B cell (primary cell): ENCODE data around the gene CLSTN2. TPM values are rescaled to one million over a fixed set of nuclear protein-coding genes. Genes with fewer than 3 reads are reported as not detected.

Experiments
- ATAC-seq: fragments of 200-7000 bp; cut with Tn5 transposase; one replicate; pipeline ENCODE4 v1.10.0; 2021; ENCODE audit warnings: low read depth, mild to moderate bottlenecking, moderate number of reproducible peaks, moderate library complexity
- CTCF ChIA-PET: fragments of 350-600 bp; sonication (Branson Sonifier 250); formaldehyde crosslinking; loops from one replicate; lab custom pipeline; 2021; ENCODE audit warnings: antibody characterized with exemption, inconsistent platforms; lab: Charles Lee
- POLR2A ChIA-PET: fragments of 350-600 bp; sonication (Branson Sonifier 250); formaldehyde crosslinking; loops from one replicate; lab custom pipeline; 2021; ENCODE audit warnings: antibody characterized with exemption; lab: Charles Lee
- DNase-seq: peaks from one replicate; pipeline ENCODE4 v3.0.0; 2013
- H2AFZ ChIP-seq: 2 replicates; pipeline ENCODE4 v1.6.1; 2012; ENCODE audit warnings: mild to moderate bottlenecking, low read depth, low read length; ENCODE audit not compliant: insufficient read depth, poor library complexity, severe bottlenecking
- H3K27ac ChIP-seq, 2 donors: 1 replicate in 1 of 2; 2 replicates in 1 of 2; pipeline ENCODE4 v1.5.1; 2012 to 2013; ENCODE audit warnings: low read length in 2 of 2, mild to moderate bottlenecking in 2 of 2, moderate library complexity in 1 of 2
- H3K27me3 ChIP-seq, 4 experiments: fragments of 200-600 bp in 1 of 4; sonication (generic) in 1 of 4; replicated peaks in 1 of 4; 1 replicate in 2 of 4; 2 replicates in 2 of 4; pipeline versions ENCODE4 v1.6.1 to v1.7.0; 2013 to 2016; ENCODE audit warnings: low read length in 3 of 4, mild to moderate bottlenecking in 2 of 4, mixed read lengths in 1 of 4, moderate library complexity in 1 of 4; ENCODE audit not compliant: insufficient read depth in 4 of 4, control insufficient read depth in 3 of 4; ENCODE audit errors: control extremely low read depth in 1 of 4
- H3K36me3 ChIP-seq, 2 experiments: replicated peaks in 1 of 2; 1 replicate in 1 of 2; 2 replicates in 1 of 2; pipeline versions ENCODE4 v1.6.1 to v1.7.1; 2013; ENCODE audit warnings: low read length in 1 of 2; ENCODE audit not compliant: insufficient read depth in 2 of 2, control insufficient read depth in 1 of 2; ENCODE audit errors: control extremely low read depth in 1 of 2, extremely low read depth in 1 of 2
- H3K4me1 ChIP-seq, 2 donors: fragments of 200-600 bp in 1 of 2; sonication (generic) in 1 of 2; 1 replicate in 1 of 2; 2 replicates in 1 of 2; pipeline versions ENCODE4 v1.5.1 to v1.6.1; 2013 to 2017; ENCODE audit warnings: low read length in 2 of 2; ENCODE audit not compliant: control insufficient read depth in 2 of 2, insufficient read depth in 2 of 2
- H3K4me2 ChIP-seq: replicated peaks from 2 replicates; pipeline ENCODE3; 2012; ENCODE audit warnings: mild to moderate bottlenecking, low read depth, low read length; ENCODE audit not compliant: poor library complexity, severe bottlenecking
- H3K4me3 ChIP-seq, 5 experiments: fragments of 200-600 bp in 1 of 5; sonication (generic) in 1 of 5; 1 replicate in 3 of 5; 2 replicates in 2 of 5; pipeline versions ENCODE4 v1.5.1 to v1.7.0; 2011 to 2016; ENCODE audit warnings: low read length in 4 of 5, mild to moderate bottlenecking in 4 of 5, low read depth in 2 of 5, control low read depth in 1 of 5, moderate library complexity in 1 of 5; ENCODE audit not compliant: insufficient read depth in 1 of 5; ENCODE audit errors: control extremely low read depth in 1 of 5, extremely low read depth in 1 of 5
- H3K79me2 ChIP-seq: fragments of 200-600 bp; sonication (generic); one replicate; pipeline ENCODE4 v1.6.0; 2016; ENCODE audit warnings: low read length; ENCODE audit not compliant: control insufficient read depth, insufficient read depth
- H3K9ac ChIP-seq: fragments of 200-600 bp; sonication (generic); 2 replicates; pipeline ENCODE4 v1.6.1; 2017; ENCODE audit warnings: mild to moderate bottlenecking, low read length, moderate library complexity
- H3K9me3 ChIP-seq, 3 donors: one replicate each; pipeline versions ENCODE4 v1.6.1 to v1.7.1; 2013; ENCODE audit warnings: low read length in 2 of 3; ENCODE audit not compliant: control insufficient read depth in 2 of 3, insufficient read depth in 1 of 3; ENCODE audit errors: control extremely low read depth in 1 of 3
- H4K20me1 ChIP-seq: 2 replicates; pipeline ENCODE4 v1.6.0; 2012; ENCODE audit warnings: mild to moderate bottlenecking, low read length; ENCODE audit not compliant: insufficient read depth, control insufficient read depth, poor library complexity, severe bottlenecking
- H3K27ac Mint-ChIP-seq: one replicate; pipeline ENCODE4 v1.8.0; 2021; ENCODE audit warnings: mixed read lengths
- H3K27me3 Mint-ChIP-seq: one replicate; pipeline ENCODE4 v1.8.0; 2021; ENCODE audit warnings: mixed read lengths
- H3K4me1 Mint-ChIP-seq: one replicate; pipeline ENCODE4 v1.8.0; 2021; ENCODE audit warnings: mixed read lengths
- H3K4me3 Mint-ChIP-seq: one replicate; pipeline ENCODE4 v1.8.0; 2021; ENCODE audit warnings: mixed read lengths
- H3K9me3 Mint-ChIP-seq: one replicate; pipeline ENCODE4 v1.8.0; 2022; ENCODE audit warnings: mixed read lengths; ENCODE audit not compliant: insufficient read depth
- EZH2 ChIP-seq: IDR thresholded peaks from 2 replicates; pipeline ENCODE4 v1.6.1; 2012; ENCODE audit warnings: borderline replicate concordance, low read depth, mild to moderate bottlenecking, moderate library complexity, low read length; ENCODE audit not compliant: insufficient read depth, poor library complexity, severe bottlenecking
- WGBS: methylation state at CpG from one replicate; pipeline ENCODE4 v1.1.5; 2013; ENCODE audit warnings: missing lambda C conversion rate; ENCODE audit not compliant: insufficient coverage; 5-methylcytosine and 5-hydroxymethylcytosine counted together
- intact Hi-C: fragments of 100-400 bp; cut with micrococcal nuclease; formaldehyde crosslinking; loops from one replicate; pipeline ENCODE4 v1.10.0; 2022
- polyA plus RNA-seq: library from polyadenylated mRNA; depleted of rRNA; stranded (reverse); fragments of >200 nt; gene quantifications from 2 replicates; pipeline ENCODE4 v1.2.3, GENCODE V29; 2012
- total RNA-seq, 2 donors: library from RNA; stranded (reverse); fragments of 120-200 nt in 1 of 2; gene quantifications; 1 replicate in 1 of 2; 2 replicates in 1 of 2; pipeline versions ENCODE4 v1.2.3 to v1.2.4, GENCODE V29; 2013 to 2022
- TF ChIP-seq, protein P1 (sequence below): fragments of 200-600 bp; IDR thresholded peaks from one replicate; pipeline ENCODE4 v1.8.0; 2022; ENCODE audit warnings: antibody characterized with exemption, mild to moderate bottlenecking

The CLSTN2 gene
- total and polyA plus RNA-seq, 2 donors (not counting 1 experiment from before 2014, with no cell fraction given): not detected

DNA sequence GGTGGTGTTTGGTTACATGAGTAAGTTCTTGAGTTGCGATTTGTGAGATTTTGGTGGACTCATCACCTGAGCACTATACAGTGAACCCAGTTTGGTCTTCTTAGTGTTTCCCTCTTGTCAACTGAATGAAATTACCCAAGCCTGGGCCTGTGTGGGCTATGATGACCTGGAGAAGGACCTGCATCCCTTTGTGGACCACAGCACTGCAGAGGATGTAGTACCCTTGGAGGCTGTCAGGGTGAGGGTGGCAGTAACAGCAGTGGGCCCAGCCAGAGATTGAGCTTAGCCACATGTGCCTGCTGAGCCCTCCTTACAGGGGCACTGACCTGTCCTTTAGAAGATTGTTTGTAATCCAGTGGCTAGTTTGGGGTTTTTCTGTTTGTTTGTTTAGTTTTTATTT, 492.8 kb downstream of the CLSTN2 start:
- ChIA-PET CTCF (no interaction called here), POLR2A (no interaction called here)
- no peaks in the 10 kb centered on the region for H3K4me1 Mint-ChIP-seq
- Histone ChIP-seq H3K27ac (no peak overlapping the region), H2AFZ (no peak overlapping the region), H3K36me3 (no peaks in the 10 kb centered on the region), H3K4me3 (no peak overlapping the region), H3K9me3 (no peaks in the 10 kb centered on the region), H4K20me1 (no peaks in the 10 kb centered on the region), H3K27me3 (peaks cover 0 to 5% (median 0%) of the 10 kb centered on the region in 4 experiments), H3K9ac (no peak overlapping the region), H3K4me2 (no peak overlapping the region), H3K4me1 (no peaks in the 10 kb centered on the region), H3K79me2 (no peaks in the 10 kb centered on the region)
- no peak for TF ChIP-seq EZH2
- TF ChIP-seq, protein P1, sequence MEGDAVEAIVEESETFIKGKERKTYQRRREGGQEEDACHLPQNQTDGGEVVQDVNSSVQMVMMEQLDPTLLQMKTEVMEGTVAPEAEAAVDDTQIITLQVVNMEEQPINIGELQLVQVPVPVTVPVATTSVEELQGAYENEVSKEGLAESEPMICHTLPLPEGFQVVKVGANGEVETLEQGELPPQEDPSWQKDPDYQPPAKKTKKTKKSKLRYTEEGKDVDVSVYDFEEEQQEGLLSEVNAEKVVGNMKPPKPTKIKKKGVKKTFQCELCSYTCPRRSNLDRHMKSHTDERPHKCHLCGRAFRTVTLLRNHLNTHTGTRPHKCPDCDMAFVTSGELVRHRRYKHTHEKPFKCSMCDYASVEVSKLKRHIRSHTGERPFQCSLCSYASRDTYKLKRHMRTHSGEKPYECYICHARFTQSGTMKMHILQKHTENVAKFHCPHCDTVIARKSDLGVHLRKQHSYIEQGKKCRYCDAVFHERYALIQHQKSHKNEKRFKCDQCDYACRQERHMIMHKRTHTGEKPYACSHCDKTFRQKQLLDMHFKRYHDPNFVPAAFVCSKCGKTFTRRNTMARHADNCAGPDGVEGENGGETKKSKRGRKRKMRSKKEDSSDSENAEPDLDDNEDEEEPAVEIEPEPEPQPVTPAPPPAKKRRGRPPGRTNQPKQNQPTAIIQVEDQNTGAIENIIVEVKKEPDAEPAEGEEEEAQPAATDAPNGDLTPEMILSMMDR: no peak
- no peak for DNase-seq
- H3K9me3 Mint-ChIP-seq: no peaks in the 10 kb centered on the region
- intact Hi-C loops: no loop called here
- H3K27me3 Mint-ChIP-seq: peaks cover 14% of the 10 kb centered on the region
- no peak for ATAC-seq
- no CpG with 5 or more reads among the region's 1 CpG for WGBS
- no peak overlapping the region for H3K27ac Mint-ChIP-seq
- no peak overlapping the region for H3K4me3 Mint-ChIP-seq

DNA sequence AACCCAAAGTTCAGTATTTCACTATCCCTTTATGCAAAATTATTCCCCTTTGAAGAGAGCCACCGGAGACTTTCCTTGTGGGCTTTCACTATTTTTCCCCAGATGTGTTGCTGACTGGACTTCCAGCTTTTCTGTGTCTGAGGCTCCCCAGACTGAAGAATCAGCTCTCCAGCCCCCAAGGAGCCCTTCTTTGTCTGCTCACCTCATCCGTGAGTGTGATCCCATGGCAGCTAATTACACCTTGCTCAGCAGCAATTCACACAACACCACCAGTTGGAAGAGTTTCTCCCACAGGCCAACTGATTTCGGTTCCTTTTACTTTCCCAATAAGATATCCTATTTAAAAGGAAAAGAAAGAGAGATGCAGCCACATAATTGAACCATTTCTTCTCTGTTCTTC, 493.4 kb downstream of the CLSTN2 start:
- DNase-seq (no peak), ATAC-seq (no peak)
- H3K27ac Mint-ChIP-seq: no peak overlapping the region
- H3K9ac ChIP-seq: no peak overlapping the region
- intact Hi-C loops: no loop called here
- H3K9me3 ChIP-seq: no peaks in the 10 kb centered on the region
- ChIA-PET CTCF (no interaction called here), POLR2A (no interaction called here)
- no peak overlapping the region for H2AFZ ChIP-seq
- no peaks in the 10 kb centered on the region for H4K20me1 ChIP-seq
- H3K4me3 ChIP-seq: no peak overlapping the region
- H3K27me3 ChIP-seq: peaks cover 0 to 5% (median 0%) of the 10 kb centered on the region in 4 experiments
- no peak overlapping the region for H3K4me2 ChIP-seq
- H3K9me3 Mint-ChIP-seq: no peaks in the 10 kb centered on the region
- no peaks in the 10 kb centered on the region for H3K4me1 Mint-ChIP-seq
- no peak overlapping the region for H3K4me3 Mint-ChIP-seq
- H3K79me2 ChIP-seq: no peaks in the 10 kb centered on the region
- no peaks in the 10 kb centered on the region for H3K4me1 ChIP-seq
- H3K36me3 ChIP-seq: no peaks in the 10 kb centered on the region
- peaks cover 14% of the 10 kb centered on the region for H3K27me3 Mint-ChIP-seq
- no peak overlapping the region for H3K27ac ChIP-seq
- TF ChIP-seq EZH2: no peak
- TF ChIP-seq, protein P1: no peak
- WGBS: 57% methylated on average over 2 of the region's 3 CpGs
